GM23338 (cell line): ENCODE data around the gene BICC1. TPM values are rescaled to one million over a fixed set of nuclear protein-coding genes. Genes with fewer than 3 reads are reported as not detected.

Source experiments
- ATAC-seq: fragments of 200-7000 bp; cut with Tn5 transposase; 3 replicates; pipeline ENCODE4 v1.9.1; 2020
- DNase-seq: peaks from one replicate; pipeline ENCODE4 v3.0.0-alpha.2; 2015; ENCODE audit warnings: low spot score
- H2AFZ ChIP-seq: fragments of 200-600 bp; sonication (generic); 2 replicates; pipeline ENCODE4 v1.8.0; 2016; ENCODE audit warnings: antibody characterized with exemption, mild to moderate bottlenecking, moderate library complexity
- H3F3A ChIP-seq: fragments of 200-600 bp; sonication (generic); replicated peaks from 2 replicates; pipeline ENCODE4 v1.8.0; 2017; ENCODE audit warnings: antibody characterized with exemption, mixed run types, low read depth
- H3K27ac ChIP-seq: fragments of 200-600 bp; sonication (generic); 2 replicates; pipeline ENCODE4 v1.6.1; 2016; ENCODE audit warnings: low read depth
- H3K27me3 ChIP-seq: fragments of 200-600 bp; sonication (generic); 2 replicates; pipeline ENCODE4 v1.8.0; 2016; ENCODE audit warnings: mild to moderate bottlenecking, mixed run types, moderate library complexity; ENCODE audit not compliant: insufficient read depth
- H3K36me3 ChIP-seq: fragments of 200-600 bp; sonication (generic); 2 replicates; pipeline ENCODE4 v1.8.0; 2016; ENCODE audit warnings: mild to moderate bottlenecking; ENCODE audit not compliant: insufficient read depth
- H3K4me1 ChIP-seq: fragments of 200-600 bp; sonication (generic); 2 replicates; pipeline ENCODE4 v1.8.0; 2016; ENCODE audit warnings: mild to moderate bottlenecking, moderate library complexity; ENCODE audit not compliant: insufficient read depth
- H3K4me2 ChIP-seq: fragments of 200-600 bp; sonication (generic); 2 replicates; pipeline ENCODE4 v1.7.1; 2017; ENCODE audit warnings: mixed run types
- H3K4me3 ChIP-seq: fragments of 200-600 bp; sonication (generic); 2 replicates; pipeline ENCODE4 v1.6.1; 2016; ENCODE audit warnings: mixed run types
- H3K79me2 ChIP-seq: fragments of 200-600 bp; sonication (generic); replicated peaks from 2 replicates; pipeline ENCODE4 v1.8.0; 2017; ENCODE audit warnings: mild to moderate bottlenecking; ENCODE audit not compliant: insufficient read depth
- H3K9me2 ChIP-seq: fragments of 200-600 bp; sonication (generic); 2 replicates; pipeline ENCODE4 v1.8.0; 2017; ENCODE audit not compliant: insufficient read depth
- H4K20me1 ChIP-seq: fragments of 200-600 bp; sonication (generic); replicated peaks from 2 replicates; pipeline ENCODE4 v1.8.0; 2017; ENCODE audit warnings: mild to moderate bottlenecking; ENCODE audit not compliant: insufficient read depth
- H3K27ac Mint-ChIP-seq: 2 replicates; pipeline ENCODE4 v1.8.0; 2020; ENCODE audit warnings: inconsistent platforms, mild to moderate bottlenecking, moderate library complexity, mixed read lengths
- H3K27me3 Mint-ChIP-seq: 3 replicates; pipeline ENCODE4 v1.8.0; 2022; ENCODE audit warnings: low read depth, mild to moderate bottlenecking, moderate library complexity, mixed read lengths, inconsistent platforms; ENCODE audit not compliant: insufficient read depth, poor library complexity
- H3K36me3 Mint-ChIP-seq: 3 replicates; pipeline ENCODE4 v1.8.0; 2021; ENCODE audit warnings: low read depth, mild to moderate bottlenecking, inconsistent platforms, moderate library complexity, mixed read lengths
- H3K4me1 Mint-ChIP-seq: 3 replicates; pipeline ENCODE4 v1.8.0; 2020; ENCODE audit warnings: mild to moderate bottlenecking, inconsistent platforms, mixed read lengths
- H3K4me3 Mint-ChIP-seq: 3 replicates; pipeline ENCODE4 v1.8.0; 2021; ENCODE audit warnings: moderate library complexity, mild to moderate bottlenecking, inconsistent platforms, mixed read lengths
- H3K9me3 Mint-ChIP-seq: 3 replicates; pipeline ENCODE4 v1.8.0; 2020; ENCODE audit warnings: moderate library complexity, mild to moderate bottlenecking, inconsistent platforms, mixed read lengths
- CREB1 ChIP-seq: fragments of 250-450 bp; sonication (Bioruptor Pico); IDR thresholded peaks from 2 replicates; pipeline ENCODE4 v1.5.0; 2020; ENCODE audit warnings: low read depth, mild to moderate bottlenecking, moderate library complexity
- EZH2 ChIP-seq: fragments of 200-600 bp; sonication (generic); IDR thresholded peaks from one replicate; pipeline ENCODE4 v1.8.0; 2017; ENCODE audit warnings: antibody characterized with exemption, mild to moderate bottlenecking, low read depth; ENCODE audit not compliant: unreplicated experiment
- EZH2phosphoT487 ChIP-seq: fragments of 200-600 bp; sonication (generic); IDR thresholded peaks from one replicate; pipeline ENCODE4 v1.8.1; 2018; ENCODE audit warnings: antibody characterized with exemption; ENCODE audit not compliant: unreplicated experiment
- JUNB ChIP-seq: IDR thresholded peaks from one replicate; pipeline ENCODE4 v1.6.1; 2016; ENCODE audit warnings: antibody characterized with exemption; ENCODE audit not compliant: unreplicated experiment
- NANOG ChIP-seq: IDR thresholded peaks from 2 replicates; pipeline ENCODE4 v1.6.1; 2016; ENCODE audit warnings: antibody characterized with exemption, borderline replicate concordance
- POLR2AphosphoS5 ChIP-seq: IDR thresholded peaks from 2 replicates; pipeline ENCODE4 v1.6.1; 2016; ENCODE audit warnings: antibody characterized with exemption, low read depth
- STAT1 ChIP-seq: IDR thresholded peaks from one replicate; pipeline ENCODE4 v1.6.1; 2016; ENCODE audit warnings: antibody characterized with exemption; ENCODE audit not compliant: unreplicated experiment
- ZNF114 ChIP-seq: fragments of 250-450 bp; sonication (Bioruptor Pico); IDR thresholded peaks from 2 replicates; pipeline ENCODE4 v1.5.0; 2020; ENCODE audit warnings: mild to moderate bottlenecking, moderate library complexity
- polyA plus RNA-seq: library from polyadenylated mRNA; unstranded; fragments of >200 nt; fragmentation: Nextera tagmentation; extraction: Ambion mirVana; gene quantifications from 2 replicates; pipeline ENCODE4 v1.2.1, GENCODE V29; 2016
- total RNA-seq: library from RNA; depleted of rRNA; stranded (reverse); fragments of >200 nt; shearing (Covaris generic); gene quantifications from 2 replicates; pipeline ENCODE4 v1.2.3, GENCODE V29; 2014
- TF ChIP-seq, protein P1 (sequence below), 2 experiments: fragments of 200-600 bp in 1 of 2; sonication (generic) in 1 of 2; conservative IDR thresholded peaks; 2 replicates each; pipeline versions ENCODE4 v1.5.1 to v1.6.1; 2016 to 2017; ENCODE audit warnings: antibody characterized with exemption in 2 of 2, low read depth in 2 of 2, mild to moderate bottlenecking in 2 of 2, moderate library complexity in 1 of 2
- TF ChIP-seq, protein P2 (sequence below): fragments of 250-450 bp; sonication (Bioruptor Pico); IDR thresholded peaks from 2 replicates; pipeline ENCODE4 v1.5.0; 2020; ENCODE audit warnings: mild to moderate bottlenecking, moderate library complexity
- TF ChIP-seq, protein P3 (sequence below): IDR thresholded peaks from 2 replicates; pipeline ENCODE4 v1.6.1; 2016; ENCODE audit warnings: antibody characterized with exemption

Gene BICC1
- total and polyA plus RNA-seq, 2 experiments from 2014 or later = 1.3 to 2.2 TPM

DNA sequence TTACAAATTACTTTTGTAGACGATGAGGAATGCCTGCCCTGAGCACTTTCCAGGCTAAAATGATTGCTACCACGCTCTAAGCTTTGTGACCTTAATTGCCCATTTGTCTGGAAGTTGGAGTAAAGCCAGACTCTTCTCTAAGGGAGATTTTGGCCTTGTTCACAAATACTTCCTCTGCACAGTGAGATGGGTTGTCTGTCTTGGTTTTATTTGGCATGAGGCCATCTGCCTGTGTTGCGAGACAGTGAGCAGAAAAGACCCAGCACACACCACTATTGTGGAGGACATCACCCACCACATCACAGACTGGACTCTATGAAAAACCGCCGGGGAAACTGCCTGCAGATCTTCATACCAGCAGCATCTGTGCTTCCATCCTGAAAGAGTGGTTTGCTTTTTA is 138.4 kb downstream of the BICC1 start (continued):
- TF ChIP-seq, protein P1, sequence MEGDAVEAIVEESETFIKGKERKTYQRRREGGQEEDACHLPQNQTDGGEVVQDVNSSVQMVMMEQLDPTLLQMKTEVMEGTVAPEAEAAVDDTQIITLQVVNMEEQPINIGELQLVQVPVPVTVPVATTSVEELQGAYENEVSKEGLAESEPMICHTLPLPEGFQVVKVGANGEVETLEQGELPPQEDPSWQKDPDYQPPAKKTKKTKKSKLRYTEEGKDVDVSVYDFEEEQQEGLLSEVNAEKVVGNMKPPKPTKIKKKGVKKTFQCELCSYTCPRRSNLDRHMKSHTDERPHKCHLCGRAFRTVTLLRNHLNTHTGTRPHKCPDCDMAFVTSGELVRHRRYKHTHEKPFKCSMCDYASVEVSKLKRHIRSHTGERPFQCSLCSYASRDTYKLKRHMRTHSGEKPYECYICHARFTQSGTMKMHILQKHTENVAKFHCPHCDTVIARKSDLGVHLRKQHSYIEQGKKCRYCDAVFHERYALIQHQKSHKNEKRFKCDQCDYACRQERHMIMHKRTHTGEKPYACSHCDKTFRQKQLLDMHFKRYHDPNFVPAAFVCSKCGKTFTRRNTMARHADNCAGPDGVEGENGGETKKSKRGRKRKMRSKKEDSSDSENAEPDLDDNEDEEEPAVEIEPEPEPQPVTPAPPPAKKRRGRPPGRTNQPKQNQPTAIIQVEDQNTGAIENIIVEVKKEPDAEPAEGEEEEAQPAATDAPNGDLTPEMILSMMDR (conservative IDR thresholded peaks at IDR 0.05; ENCODE audit: low read depth in 2 of 2) = no peak
- TF ChIP-seq ZNF114 (CRISPR knock-in tag) = no peak

DNA sequence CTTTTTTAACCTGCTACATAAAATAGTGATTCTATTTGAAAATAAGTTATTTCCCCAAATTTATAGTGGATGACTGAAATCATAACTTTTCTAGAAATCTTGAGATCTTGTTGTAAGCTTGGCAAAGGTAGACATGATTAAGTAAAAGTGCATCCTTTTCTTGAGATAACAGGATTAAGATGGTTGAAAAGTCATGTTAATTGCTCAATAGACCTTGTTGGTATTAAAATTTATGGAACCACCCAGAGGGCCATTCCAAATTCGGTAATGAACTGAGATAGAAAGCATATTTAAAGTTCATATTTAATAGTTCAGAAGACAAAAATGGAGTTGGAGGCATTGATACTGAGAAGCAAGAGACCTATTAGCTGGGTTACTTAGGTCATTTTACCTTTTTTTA is 139.1 kb downstream of the BICC1 start:
- H3K36me3 ChIP-seq = no peaks in the 10 kb centered on the region
- H2AFZ ChIP-seq = no peak overlapping the region
- H3K27me3 ChIP-seq = no peaks in the 10 kb centered on the region
- H3K4me2 ChIP-seq = no peak overlapping the region
- no peaks in the 10 kb centered on the region for H3F3A ChIP-seq
- no peaks in the 10 kb centered on the region for H3K79me2 ChIP-seq
- H3K27ac Mint-ChIP-seq = no peak overlapping the region
- no peaks in the 10 kb centered on the region for H3K4me1 ChIP-seq
- H3K4me3 ChIP-seq = no peak overlapping the region
- peaks cover 1% of the 10 kb centered on the region for H3K27me3 Mint-ChIP-seq
- no peaks in the 10 kb centered on the region for H4K20me1 ChIP-seq
- no peaks in the 10 kb centered on the region for H3K9me2 ChIP-seq
- H3K36me3 Mint-ChIP-seq = no peaks in the 10 kb centered on the region
- no peak for DNase-seq
- no peak overlapping the region for H3K27ac ChIP-seq
- no peak for ATAC-seq
- H3K4me3 Mint-ChIP-seq = no peak overlapping the region
- peaks cover 3% of the 10 kb centered on the region; the same call in 1 of the 3 replicates for H3K4me1 Mint-ChIP-seq
- TF ChIP-seq, protein P2, sequence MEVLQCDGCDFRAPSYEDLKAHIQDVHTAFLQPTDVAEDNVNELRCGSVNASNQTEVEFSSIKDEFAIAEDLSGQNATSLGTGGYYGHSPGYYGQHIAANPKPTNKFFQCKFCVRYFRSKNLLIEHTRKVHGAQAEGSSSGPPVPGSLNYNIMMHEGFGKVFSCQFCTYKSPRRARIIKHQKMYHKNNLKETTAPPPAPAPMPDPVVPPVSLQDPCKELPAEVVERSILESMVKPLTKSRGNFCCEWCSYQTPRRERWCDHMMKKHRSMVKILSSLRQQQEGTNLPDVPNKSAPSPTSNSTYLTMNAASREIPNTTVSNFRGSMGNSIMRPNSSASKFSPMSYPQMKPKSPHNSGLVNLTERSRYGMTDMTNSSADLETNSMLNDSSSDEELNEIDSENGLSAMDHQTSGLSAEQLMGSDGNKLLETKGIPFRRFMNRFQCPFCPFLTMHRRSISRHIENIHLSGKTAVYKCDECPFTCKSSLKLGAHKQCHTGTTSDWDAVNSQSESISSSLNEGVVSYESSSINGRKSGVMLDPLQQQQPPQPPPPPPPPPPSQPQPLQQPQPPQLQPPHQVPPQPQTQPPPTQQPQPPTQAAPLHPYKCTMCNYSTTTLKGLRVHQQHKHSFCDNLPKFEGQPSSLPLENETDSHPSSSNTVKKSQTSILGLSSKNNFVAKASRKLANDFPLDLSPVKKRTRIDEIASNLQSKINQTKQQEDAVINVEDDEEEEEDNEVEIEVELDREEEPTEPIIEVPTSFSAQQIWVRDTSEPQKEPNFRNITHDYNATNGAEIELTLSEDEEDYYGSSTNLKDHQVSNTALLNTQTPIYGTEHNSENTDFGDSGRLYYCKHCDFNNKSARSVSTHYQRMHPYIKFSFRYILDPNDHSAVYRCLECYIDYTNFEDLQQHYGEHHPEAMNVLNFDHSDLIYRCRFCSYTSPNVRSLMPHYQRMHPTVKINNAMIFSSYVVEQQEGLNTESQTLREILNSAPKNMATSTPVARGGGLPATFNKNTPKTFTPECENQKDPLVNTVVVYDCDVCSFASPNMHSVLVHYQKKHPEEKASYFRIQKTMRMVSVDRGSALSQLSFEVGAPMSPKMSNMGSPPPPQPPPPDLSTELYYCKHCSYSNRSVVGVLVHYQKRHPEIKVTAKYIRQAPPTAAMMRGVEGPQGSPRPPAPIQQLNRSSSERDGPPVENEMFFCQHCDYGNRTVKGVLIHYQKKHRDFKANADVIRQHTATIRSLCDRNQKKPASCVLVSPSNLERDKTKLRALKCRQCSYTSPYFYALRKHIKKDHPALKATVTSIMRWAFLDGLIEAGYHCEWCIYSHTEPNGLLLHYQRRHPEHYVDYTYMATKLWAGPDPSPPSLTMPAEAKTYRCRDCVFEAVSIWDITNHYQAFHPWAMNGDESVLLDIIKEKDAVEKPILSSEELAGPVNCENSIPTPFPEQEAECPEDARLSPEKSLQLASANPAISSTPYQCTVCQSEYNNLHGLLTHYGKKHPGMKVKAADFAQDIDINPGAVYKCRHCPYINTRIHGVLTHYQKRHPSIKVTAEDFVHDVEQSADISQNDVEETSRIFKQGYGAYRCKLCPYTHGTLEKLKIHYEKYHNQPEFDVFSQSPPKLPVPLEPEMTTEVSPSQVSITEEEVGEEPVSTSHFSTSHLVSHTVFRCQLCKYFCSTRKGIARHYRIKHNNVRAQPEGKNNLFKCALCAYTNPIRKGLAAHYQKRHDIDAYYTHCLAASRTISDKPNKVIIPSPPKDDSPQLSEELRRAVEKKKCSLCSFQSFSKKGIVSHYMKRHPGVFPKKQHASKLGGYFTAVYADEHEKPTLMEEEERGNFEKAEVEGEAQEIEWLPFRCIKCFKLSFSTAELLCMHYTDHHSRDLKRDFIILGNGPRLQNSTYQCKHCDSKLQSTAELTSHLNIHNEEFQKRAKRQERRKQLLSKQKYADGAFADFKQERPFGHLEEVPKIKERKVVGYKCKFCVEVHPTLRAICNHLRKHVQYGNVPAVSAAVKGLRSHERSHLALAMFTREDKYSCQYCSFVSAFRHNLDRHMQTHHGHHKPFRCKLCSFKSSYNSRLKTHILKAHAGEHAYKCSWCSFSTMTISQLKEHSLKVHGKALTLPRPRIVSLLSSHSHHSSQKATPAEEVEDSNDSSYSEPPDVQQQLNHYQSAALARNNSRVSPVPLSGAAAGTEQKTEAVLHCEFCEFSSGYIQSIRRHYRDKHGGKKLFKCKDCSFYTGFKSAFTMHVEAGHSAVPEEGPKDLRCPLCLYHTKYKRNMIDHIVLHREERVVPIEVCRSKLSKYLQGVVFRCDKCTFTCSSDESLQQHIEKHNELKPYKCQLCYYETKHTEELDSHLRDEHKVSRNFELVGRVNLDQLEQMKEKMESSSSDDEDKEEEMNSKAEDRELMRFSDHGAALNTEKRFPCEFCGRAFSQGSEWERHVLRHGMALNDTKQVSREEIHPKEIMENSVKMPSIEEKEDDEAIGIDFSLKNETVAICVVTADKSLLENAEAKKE (CRISPR knock-in tag) = no peak
- TF ChIP-seq EZH2phosphoT487 (no peak), CREB1 (CRISPR knock-in tag) (no peak), EZH2 (no peak), JUNB (no peak), NANOG (no peak), POLR2AphosphoS5 (no peak), ZNF114 (CRISPR knock-in tag) (no peak), STAT1 (no peak)
- TF ChIP-seq, protein P3, sequence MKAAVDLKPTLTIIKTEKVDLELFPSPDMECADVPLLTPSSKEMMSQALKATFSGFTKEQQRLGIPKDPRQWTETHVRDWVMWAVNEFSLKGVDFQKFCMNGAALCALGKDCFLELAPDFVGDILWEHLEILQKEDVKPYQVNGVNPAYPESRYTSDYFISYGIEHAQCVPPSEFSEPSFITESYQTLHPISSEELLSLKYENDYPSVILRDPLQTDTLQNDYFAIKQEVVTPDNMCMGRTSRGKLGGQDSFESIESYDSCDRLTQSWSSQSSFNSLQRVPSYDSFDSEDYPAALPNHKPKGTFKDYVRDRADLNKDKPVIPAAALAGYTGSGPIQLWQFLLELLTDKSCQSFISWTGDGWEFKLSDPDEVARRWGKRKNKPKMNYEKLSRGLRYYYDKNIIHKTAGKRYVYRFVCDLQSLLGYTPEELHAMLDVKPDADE = no peak
- no peaks in the 10 kb centered on the region; the same call in 2 of the 3 replicates for H3K9me3 Mint-ChIP-seq
